Neural progenitor cell (in vitro differentiated cells): ENCODE results near the gene ALK.

ENCODE experiments used
- CTCF ChIP-seq: fragments of 200-600 bp; sonication (generic); IDR thresholded peaks from 2 replicates; pipeline ENCODE4 v1.5.1; 2017; ENCODE audit warnings: antibody characterized with exemption, mild to moderate bottlenecking
- EZH2phosphoT487 ChIP-seq: fragments of 200-600 bp; sonication (generic); IDR thresholded peaks from 2 replicates; pipeline ENCODE4 v1.6.1; 2017; ENCODE audit warnings: antibody characterized with exemption

- TF ChIP-seq CTCF: no peak
- no peak for TF ChIP-seq EZH2phosphoT487
Measured at GRCh38 chr2:29261003-29261402, 660.4 kb downstream of the ALK start.
